DLD1 (cell line): ENCODE results near the gene ZSWIM8.
"Not testable (repeated sequence)": the region's sequence is repeated elsewhere in the genome, so short reads cannot be mapped to it uniquely, and the experiment has no call there.

ENCODE experiments used
- in situ Hi-C: cut with HindIII; loops from 2 replicates; pipeline ENCODE4 v1.10.0; 2017; ENCODE audit warnings: low sequenced_read_pairs

ZSWIM8 gene

GRCh38 chr10:73772281-73773151 is 12.9 kb upstream of the ZSWIM8 start:
- in situ Hi-C loops: no loop called here

GRCh38 chr10:73773152-73773879 is 12.1 kb upstream of the ZSWIM8 start:
- in situ Hi-C loops: no loop called here

GRCh38 chr10:73774637-73775036 is 10.8 kb upstream of the ZSWIM8 start:
- in situ Hi-C loops: no loop called here

- in situ Hi-C loops: no loop called here
These were observed 6.4 kb upstream of the ZSWIM8 start for GRCh38 chr10:73779018-73779417.

- in situ Hi-C loops: no loop called here
These were observed 5.7 kb upstream of the ZSWIM8 start for GRCh38 chr10:73779539-73780197.

GRCh38 chr10:73780301-73780700 is 5.1 kb upstream of the ZSWIM8 start:
- in situ Hi-C loops: no loop called here

- in situ Hi-C loops: no loop called here
These were observed 4.4 kb upstream of the ZSWIM8 start for GRCh38 chr10:73780966-73781365.

GRCh38 chr10:73781548-73781878 is 3.9 kb upstream of the ZSWIM8 start:
- in situ Hi-C loops: no loop called here

- in situ Hi-C loops: no loop called here
These were observed 3.3 kb upstream of the ZSWIM8 start, which contains the start of gene CHCHD1 for GRCh38 chr10:73781879-73782748. Gene CHCHD1 (plus strand): TSS chr10:73782048. CDS start chr10:73782076, 28 bp downstream.

- in situ Hi-C loops: no loop called here
These were observed 2.7 kb upstream of the ZSWIM8 start for GRCh38 chr10:73782749-73783085.

- in situ Hi-C loops: no loop called here
These were observed 510 bp downstream of the ZSWIM8 start for GRCh38 chr10:73785721-73786511.

GRCh38 chr10:73786512-73786885 is 1.1 kb downstream of the ZSWIM8 start:
- in situ Hi-C loops: no loop called here

GRCh38 chr10:73787031-73787800 is 1.8 kb downstream of the ZSWIM8 start:
- in situ Hi-C loops: not testable (repeated sequence)

GRCh38 chr10:73788864-73789658 is 3.7 kb downstream of the ZSWIM8 start:
- in situ Hi-C loops: no loop called here

- in situ Hi-C loops: no loop called here
These were observed 4.3 kb downstream of the ZSWIM8 start for GRCh38 chr10:73789659-73790055.

GRCh38 chr10:73790886-73791625 is 5.7 kb downstream of the ZSWIM8 start:
- in situ Hi-C loops: no loop called here

- in situ Hi-C loops: no loop called here
These were observed 6.5 kb downstream of the ZSWIM8 start for GRCh38 chr10:73791871-73792400.

- in situ Hi-C loops: no loop called here
These were observed 8.1 kb downstream of the ZSWIM8 start for GRCh38 chr10:73793456-73793855.
